NCI-H2107 treated with DMSO at 0.1 percent for 48 hours (cell line): ENCODE data around the gene GHRHR.

Experiments used
- DNase-seq: peaks from one replicate; lab custom pipeline; 2025; ENCODE audit not compliant: unreplicated experiment; lab: John Stamatoyannopoulos, UW

Gene GHRHR

GRCh38 chr7:31002256-31002655 lies 38.5 kb downstream of the GHRHR start:
- no peak for DNase-seq

DNA sequence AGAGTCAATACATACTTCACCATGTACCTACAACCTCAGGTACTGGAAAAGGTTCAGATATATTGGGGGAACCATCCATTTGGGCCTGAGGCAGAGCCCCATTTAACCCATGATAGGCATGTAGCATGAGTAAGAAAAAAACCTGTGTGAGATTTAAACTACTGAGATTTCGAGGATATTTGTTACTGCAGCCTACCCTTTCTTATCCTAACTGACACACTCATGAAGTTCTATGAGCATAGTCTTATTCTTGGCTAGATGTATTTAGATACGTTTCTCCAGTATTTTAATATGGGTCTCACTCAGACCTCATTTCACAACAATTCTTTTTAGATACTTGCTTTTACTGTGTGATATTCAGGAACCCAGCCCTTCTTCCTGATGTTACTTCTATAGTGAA lies 39.3 kb downstream of the GHRHR start:
- DNase-seq: no peak

DNA sequence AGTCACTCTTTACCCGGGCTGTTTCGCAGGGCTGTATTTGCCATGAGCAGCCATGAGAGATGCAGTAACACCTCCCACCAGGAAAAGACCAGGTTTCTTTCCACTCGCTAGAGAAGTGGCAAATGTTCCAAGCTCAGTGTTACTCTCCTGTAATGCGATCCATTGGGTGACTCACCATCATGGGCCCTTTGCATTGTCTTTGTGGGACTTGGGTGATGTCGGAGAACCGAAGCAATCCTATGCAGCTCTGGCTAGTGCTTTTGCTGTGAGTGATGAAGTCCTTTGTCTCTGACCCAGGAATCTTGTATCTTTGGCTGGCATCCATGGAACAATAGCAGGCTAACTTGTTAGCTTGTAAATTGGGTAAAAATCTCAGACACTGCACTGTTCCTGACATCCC lies 40.0 kb downstream of the GHRHR start:
- no peak for DNase-seq

DNA sequence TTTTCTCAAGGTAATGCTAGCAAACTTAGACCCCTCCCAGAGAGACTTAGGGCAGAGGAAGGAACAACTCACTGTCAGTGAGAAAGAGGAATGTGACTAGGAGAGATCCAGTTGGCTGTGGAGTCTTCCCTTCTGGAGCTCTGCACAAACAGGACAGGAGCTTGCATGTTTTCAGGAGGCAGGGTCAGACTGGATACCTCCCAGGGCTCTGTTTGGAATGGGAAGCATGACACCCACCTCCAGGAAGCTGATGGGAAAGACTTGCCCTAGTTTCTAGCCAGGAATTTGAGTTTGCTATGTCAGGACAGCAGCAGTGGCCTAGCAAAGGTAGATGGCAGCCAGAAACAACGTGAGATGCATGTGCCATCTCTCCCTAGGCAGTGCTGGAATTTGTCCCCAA lies 40.6 kb downstream of the GHRHR start:
- DNase-seq: no peak

DNA sequence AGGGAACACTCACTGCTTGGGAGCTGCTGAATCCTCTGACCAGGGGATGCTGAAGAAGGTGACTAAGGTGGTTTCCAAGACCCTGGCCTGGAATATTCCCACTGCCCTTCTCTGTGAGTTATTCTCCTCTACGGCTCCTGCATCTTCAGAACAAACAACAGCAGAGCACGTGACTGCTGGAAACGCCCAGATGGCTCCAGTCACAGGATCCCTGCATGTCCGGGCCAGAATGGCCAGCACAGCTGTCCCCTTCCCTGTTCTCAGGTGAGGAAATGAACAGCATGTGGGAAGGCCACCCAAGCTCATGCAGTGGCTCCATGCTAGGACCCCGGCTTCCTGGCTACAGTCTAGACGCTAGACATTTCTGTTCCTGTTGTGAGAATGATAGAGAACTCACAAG lies 43.1 kb downstream of the GHRHR start:
- DNase-seq: no peak

DNA sequence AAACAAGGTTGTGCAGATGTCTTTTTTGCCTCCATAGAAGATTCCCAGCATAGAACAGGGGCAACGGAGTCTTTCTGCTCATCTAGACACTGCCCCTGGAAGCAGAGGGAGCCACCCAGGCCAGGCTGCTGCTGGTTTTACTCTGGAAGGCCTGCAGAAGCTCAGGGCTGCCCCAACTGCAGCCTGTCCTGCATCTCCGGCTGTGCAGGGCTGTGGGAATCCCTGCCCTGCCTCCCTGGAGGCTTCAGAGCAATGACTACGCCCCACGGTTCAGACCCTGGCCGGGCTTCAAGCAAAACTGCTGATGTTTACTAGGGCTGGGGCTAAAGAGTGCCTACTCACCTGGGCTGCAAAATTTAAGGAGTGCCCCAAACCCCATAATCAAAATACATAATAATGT lies 43.9 kb downstream of the GHRHR start:
- no peak for DNase-seq

DNA sequence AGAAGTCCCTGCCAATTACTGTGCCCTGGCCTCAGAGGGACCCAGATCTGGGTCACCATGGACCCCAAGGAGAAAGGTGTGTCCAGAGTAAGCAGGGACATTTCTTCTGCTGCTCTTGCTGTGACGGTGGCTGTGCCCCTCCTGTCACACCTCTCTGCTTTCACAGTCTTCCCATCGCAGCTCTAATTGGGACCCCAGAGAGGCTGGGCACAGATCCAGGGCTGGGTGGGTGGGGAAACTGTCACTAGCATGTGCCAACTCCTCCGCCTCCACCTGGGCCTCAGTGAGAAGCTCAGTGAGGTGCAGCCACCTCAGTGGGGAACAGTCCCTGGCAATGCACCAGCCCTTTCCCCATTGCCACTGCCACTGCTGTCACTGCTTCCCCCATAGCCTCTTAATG lies 51.1 kb downstream of the GHRHR start:
- DNase-seq: no peak

GRCh38 chr7:31017032-31017675 lies 53.4 kb downstream of the GHRHR start:
- DNase-seq: no peak

GRCh38 chr7:31017721-31018120 lies 54.0 kb downstream of the GHRHR start:
- no peak for DNase-seq

- DNase-seq: no peak
Observed at GRCh38 chr7:31019509-31019908, 55.8 kb downstream of the GHRHR start.

DNA sequence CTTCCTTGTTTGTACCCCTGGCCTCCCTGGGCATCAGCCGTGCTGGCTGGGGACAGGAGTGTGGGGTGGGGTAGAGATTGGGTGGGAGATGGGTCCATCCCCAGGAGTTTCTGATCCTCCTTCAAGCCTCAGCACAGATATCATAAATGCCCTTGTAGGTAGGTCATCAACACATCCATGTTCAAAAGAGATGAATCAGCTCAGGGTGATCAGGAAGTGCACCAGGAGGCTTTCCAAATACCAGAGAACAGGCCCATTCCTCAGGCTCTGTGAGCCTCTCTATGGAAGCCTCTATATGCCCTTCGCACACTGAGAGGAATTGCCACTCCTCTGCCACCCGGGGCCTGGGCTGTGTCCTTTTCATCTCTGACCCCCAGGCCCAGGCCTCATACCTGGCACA lies 56.4 kb downstream of the GHRHR start:
- no peak for DNase-seq

DNA sequence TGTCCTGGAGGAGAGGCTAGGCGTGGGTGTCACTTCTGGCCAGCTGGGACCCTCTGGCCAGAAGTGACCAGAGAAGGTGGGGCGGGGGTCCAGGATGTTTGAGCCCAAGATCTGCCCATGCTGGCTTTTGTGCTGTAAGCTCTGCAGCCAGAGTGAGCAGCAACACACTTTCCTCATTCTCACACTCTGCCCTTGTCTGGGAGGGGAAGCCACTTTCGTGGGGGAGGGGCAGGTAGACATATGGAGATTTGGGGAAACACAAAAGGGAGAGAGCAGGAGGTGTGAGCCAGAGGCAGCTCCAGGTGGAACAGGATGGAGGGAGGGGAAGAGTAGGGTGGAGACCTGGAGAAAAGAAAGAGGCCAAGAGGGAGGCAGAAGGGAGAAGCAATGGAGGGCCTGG lies 56.9 kb downstream of the GHRHR start:
- DNase-seq: no peak

DNA sequence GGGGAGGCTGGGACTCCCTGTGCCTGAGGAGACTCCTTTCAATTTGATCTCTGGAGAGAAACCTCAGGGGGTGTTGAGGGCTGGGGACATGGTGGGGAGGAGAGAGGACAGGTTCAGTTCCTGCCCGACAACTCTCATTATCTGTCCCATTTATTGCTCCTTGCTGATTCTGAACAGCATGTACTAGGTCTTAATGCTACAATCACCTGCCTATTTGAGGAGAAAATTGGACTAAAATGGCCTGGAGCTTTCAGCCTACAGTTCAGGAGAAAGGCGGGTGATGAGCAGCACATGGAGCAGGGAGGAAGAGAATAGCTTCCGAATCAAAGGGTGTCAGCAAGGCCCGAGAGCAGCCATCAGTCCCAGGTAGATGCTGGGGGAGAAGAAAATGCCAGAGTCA lies 58.4 kb downstream of the GHRHR start:
- DNase-seq: no peak

DNA sequence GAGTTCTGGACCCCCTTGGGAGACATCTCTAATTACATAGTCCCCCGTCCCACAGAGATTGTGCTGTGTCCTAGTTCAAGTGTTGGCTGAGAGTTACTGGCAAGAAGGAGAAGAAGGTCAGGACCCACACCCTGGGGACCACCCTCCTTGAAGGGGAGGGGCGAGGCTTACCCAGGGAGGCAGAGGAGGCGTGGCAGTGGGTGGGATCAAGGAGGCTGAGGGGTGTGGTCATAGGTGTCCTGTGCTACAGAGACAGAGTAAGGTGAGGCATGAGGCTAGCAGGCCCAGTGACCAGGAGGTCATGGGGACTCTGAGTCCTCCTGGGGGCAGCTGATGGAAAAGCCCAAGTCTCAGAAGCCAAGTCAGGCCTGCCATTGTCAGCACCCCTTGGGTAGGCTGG lies 59.0 kb downstream of the GHRHR start:
- no peak for DNase-seq

GRCh38 chr7:31023877-31024276 lies 60.1 kb downstream of the GHRHR start:
- no peak for DNase-seq

DNA sequence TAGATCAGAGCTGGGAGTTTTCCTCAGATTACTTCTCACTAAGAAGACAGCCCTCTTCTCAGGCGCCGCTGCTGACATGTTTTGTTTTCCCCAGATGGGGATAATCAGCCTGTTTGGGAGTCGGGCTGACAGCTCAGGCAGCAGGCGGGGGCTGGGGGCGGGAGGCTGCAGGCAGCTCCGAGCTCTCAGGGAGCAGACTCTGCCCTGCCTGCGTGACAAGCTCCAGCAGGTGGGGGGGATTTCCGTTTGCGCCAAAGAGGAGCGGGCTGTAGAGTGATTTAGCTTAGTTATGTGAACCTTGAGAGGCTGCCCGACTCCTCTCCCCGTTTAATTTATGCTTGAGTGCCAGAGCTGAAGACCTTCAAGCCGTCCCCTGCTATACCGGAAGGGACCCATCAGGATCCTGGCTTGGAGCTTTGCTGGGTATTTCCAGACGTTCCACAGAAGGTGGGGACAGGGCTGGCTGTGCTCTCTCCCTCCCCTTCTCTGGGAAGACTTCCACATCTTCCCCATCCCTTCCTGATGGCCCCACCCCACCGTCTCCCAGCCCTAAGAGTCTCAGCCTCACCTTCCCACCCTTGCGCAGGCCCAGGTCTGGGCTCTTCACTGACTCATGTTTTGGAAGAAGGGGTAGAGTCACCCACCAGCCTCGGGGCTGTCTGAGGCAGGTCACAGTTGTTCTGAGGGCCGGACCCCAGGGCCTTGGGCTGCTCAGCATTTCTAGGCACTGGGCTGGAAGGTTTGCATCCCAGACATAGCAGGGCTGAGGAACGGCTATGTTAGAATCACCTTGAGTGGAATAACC lies 63.6 kb downstream of the GHRHR start:
- no peak for DNase-seq

DNA sequence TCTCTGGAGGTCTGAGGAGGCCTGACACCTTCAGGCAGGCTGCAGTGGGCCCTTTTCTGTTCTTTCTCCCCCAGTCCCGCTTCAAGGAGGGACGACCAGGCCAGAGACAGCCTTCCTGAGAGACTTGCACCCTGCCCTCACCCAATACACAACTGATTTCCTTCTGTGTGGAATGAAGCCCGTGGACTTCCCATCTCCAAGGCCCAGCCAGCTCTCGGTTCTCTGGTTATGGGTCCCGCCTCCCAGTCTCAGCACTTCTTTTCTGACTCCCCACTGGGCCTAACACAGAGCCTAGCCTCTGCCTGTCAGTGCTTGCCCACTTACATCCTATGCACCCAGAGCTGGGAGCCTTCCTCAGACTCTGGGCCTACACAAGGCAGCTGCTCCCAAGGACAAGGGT lies 64.3 kb downstream of the GHRHR start:
- DNase-seq: no peak

- no peak for DNase-seq
Observed at GRCh38 chr7:31028417-31028992, 64.8 kb downstream of the GHRHR start.
